ENCODE measurements around the gene LTB. TPM values are rescaled to one million over a fixed set of nuclear protein-coding genes. Genes with fewer than 3 reads are reported as not detected.
A peak's percentile ranks its signal among the peaks of the same experiment; 100 is the strongest.

Gene LTB
- total and polyA plus RNA-seq, 2 of the 13 experiments (the other 11 are each of a cell fraction or from before 2014, with no cell fraction given) = 0.09 to 0.22 TPM

- TF ChIP-seq NFYC (CRISPR knock-in tag; IDR thresholded peaks at IDR 0.05) = no peak
- TF ChIP-seq ARID2 (CRISPR knock-in tag; IDR thresholded peaks at IDR 0.05; ENCODE audit: borderline replicate concordance) = no peak
- 0 out of 2 replicates have a peak, but pooled peaks have one; percentile 59 for TF ChIP-seq KLF12 (CRISPR knock-in tag; IDR thresholded peaks at IDR 0.05; ENCODE audit: borderline replicate concordance)
- no peak for TF ChIP-seq KDM2A (CRISPR knock-in tag; IDR thresholded peaks at IDR 0.05; ENCODE audit: borderline replicate concordance, low read depth)
- TF ChIP-seq ZBTB14 (CRISPR knock-in tag; IDR thresholded peaks at IDR 0.05) = peak; percentile 47; the same call in 1 of the 2 replicates
- no peak for TF ChIP-seq CBX5 (CRISPR knock-in tag; IDR thresholded peaks at IDR 0.05; ENCODE audit: borderline replicate concordance)
- TF ChIP-seq ZFP82 (CRISPR knock-in tag; IDR thresholded peaks at IDR 0.05; ENCODE audit: borderline replicate concordance) = no peak
- peak; percentile 76; the same call in 1 of the 2 replicates for TF ChIP-seq ARNT (IDR thresholded peaks at IDR 0.05)
- TF ChIP-seq GABPA (IDR thresholded peaks at IDR 0.05; ENCODE audit: low read depth, low read length) = no peak
- TF ChIP-seq GABPA (CRISPR knock-in tag; IDR thresholded peaks at IDR 0.05; ENCODE audit: low read depth) = no peak
- no peak for TF ChIP-seq ZNF782 (CRISPR knock-in tag; IDR thresholded peaks at IDR 0.05; ENCODE audit: borderline replicate concordance)
- no peak for TF ChIP-seq ZNF441 (CRISPR knock-in tag; IDR thresholded peaks at IDR 0.05; ENCODE audit: borderline replicate concordance)
- TF ChIP-seq KLF16 (CRISPR knock-in tag; IDR thresholded peaks at IDR 0.05) = no peak
- no peak for TF ChIP-seq ISL2 (CRISPR knock-in tag; IDR thresholded peaks at IDR 0.05)
- TF ChIP-seq ATF2 (CRISPR knock-in tag; IDR thresholded peaks at IDR 0.05) = 0 out of 2 replicates have a peak, but pooled peaks have one; percentile 7
- no peak for TF ChIP-seq ATF7 (IDR thresholded peaks at IDR 0.05)
- no peak for TF ChIP-seq ATF7 (CRISPR knock-in tag; IDR thresholded peaks at IDR 0.05)
- no peak for TF ChIP-seq KAT8 (CRISPR knock-in tag; IDR thresholded peaks at IDR 0.05)
- TF ChIP-seq AHR (CRISPR knock-in tag; IDR thresholded peaks at IDR 0.05) = no peak
- no peak for TF ChIP-seq PRMT3 (CRISPR knock-in tag; IDR thresholded peaks at IDR 0.05; ENCODE audit: borderline replicate concordance, low read depth)
- TF ChIP-seq ZNF562 (CRISPR knock-in tag; IDR thresholded peaks at IDR 0.05; ENCODE audit: borderline replicate concordance) = no peak
- TF ChIP-seq ARID5B (CRISPR knock-in tag; IDR thresholded peaks at IDR 0.05) = no peak
These were observed 39.2 kb upstream of the LTB start (continued) for GRCh38 chr6:31621320-31621939.
